Spinal cord (tissue), 10 donors: ENCODE measurements around the gene ZNF516. TPM values are rescaled to one million over a fixed set of nuclear protein-coding genes. Genes with fewer than 3 reads are reported as not detected.

ENCODE experiments used
- DNase-seq, 6 donors: peaks; one replicate each; pipeline versions ENCODE4 v3.0.0 to v3.0.0-alpha.2; 2013 to 2015; ENCODE audit warnings: low spot score in 6 of 6, low read depth in 4 of 6
- H3K27ac ChIP-seq: one replicate; pipeline ENCODE4 v1.5.1; 2013; ENCODE audit warnings: low read depth, low read length, control low read depth
- H3K27me3 ChIP-seq: one replicate; pipeline ENCODE4 v1.6.1; 2013; ENCODE audit warnings: low read length; ENCODE audit not compliant: control insufficient read depth, insufficient read depth
- H3K36me3 ChIP-seq: one replicate; pipeline ENCODE4 v1.6.1; 2013; ENCODE audit warnings: low read length; ENCODE audit not compliant: control insufficient read depth, insufficient read depth
- H3K4me1 ChIP-seq: one replicate; pipeline ENCODE4 v1.6.1; 2013; ENCODE audit warnings: low read length; ENCODE audit not compliant: control insufficient read depth, insufficient read depth
- H3K4me3 ChIP-seq: one replicate; pipeline ENCODE4 v1.5.1; 2013; ENCODE audit warnings: low read depth, low read length, control low read depth
- H3K9me3 ChIP-seq: one replicate; pipeline ENCODE4 v1.6.1; 2013; ENCODE audit warnings: low read length; ENCODE audit not compliant: control insufficient read depth, insufficient read depth
- WGBS: methylation state at CpG from one replicate; pipeline ENCODE4 v1.1.5; 2013; ENCODE audit warnings: missing lambda C conversion rate; ENCODE audit not compliant: insufficient coverage; 5-methylcytosine and 5-hydroxymethylcytosine counted together
- polyA plus RNA-seq, 2 donors: library from polyadenylated mRNA; unstranded; fragments of 120-200 nt; gene quantifications; one replicate each; pipeline ENCODE4 v1.2.1, GENCODE V29; 2013; ENCODE audit not compliant: insufficient read length in 2 of 2
- total RNA-seq, 2 donors: library from RNA; depleted of rRNA in 1 of 2; stranded (reverse); fragments of 120-200 nt in 1 of 2; fragments of >200 nt in 1 of 2; gene quantifications; one replicate each; pipeline versions ENCODE4 v1.2.3 to v1.2.4, GENCODE V29; 2013 to 2014
- donor health status: healthy.

The ZNF516 gene
- total and polyA plus RNA-seq, 4 donors, result 25.1 to 33.8 (median 28.0) TPM

DNA sequence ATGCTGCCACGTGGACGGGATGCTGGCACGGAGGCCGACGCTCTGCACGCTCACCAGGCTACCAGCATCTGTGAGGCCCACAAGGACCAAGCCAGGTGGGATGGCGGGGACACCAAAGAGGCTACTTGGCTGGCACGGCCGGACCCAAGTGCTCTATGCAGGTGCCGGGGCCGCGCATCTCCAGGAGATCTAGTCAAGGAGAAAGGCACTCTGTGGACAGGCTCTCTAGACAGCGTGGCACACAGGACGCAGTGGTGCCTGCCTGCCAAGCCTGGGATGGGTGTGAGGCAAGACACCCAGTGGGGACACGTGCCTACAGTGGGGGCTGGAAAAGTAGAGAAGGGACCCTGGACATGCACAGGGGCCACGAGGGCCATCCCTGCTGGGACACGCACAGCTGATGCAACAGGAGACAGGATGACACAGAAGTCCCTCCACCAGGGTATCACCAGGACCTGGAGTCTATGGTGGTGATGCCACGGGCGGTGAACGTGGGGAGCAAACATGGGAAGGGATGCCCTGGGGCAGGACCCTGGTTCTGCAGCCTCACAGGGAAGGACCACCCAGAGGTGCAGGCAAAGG lies 28.5 kb downstream of the ZNF516 start:
- peaks cover 26% of the 10 kb centered on the region for H3K36me3 ChIP-seq
- H3K27ac ChIP-seq, result no peak overlapping the region
- H3K4me1 ChIP-seq, result peaks cover 25% of the 10 kb centered on the region
- WGBS, result 95% methylated on average over 20 of the region's 20 CpGs
- H3K9me3 ChIP-seq, result no peaks in the 10 kb centered on the region
- H3K4me3 ChIP-seq, result no peak overlapping the region
- DNase-seq, result no peak
- no peaks in the 10 kb centered on the region for H3K27me3 ChIP-seq

DNA sequence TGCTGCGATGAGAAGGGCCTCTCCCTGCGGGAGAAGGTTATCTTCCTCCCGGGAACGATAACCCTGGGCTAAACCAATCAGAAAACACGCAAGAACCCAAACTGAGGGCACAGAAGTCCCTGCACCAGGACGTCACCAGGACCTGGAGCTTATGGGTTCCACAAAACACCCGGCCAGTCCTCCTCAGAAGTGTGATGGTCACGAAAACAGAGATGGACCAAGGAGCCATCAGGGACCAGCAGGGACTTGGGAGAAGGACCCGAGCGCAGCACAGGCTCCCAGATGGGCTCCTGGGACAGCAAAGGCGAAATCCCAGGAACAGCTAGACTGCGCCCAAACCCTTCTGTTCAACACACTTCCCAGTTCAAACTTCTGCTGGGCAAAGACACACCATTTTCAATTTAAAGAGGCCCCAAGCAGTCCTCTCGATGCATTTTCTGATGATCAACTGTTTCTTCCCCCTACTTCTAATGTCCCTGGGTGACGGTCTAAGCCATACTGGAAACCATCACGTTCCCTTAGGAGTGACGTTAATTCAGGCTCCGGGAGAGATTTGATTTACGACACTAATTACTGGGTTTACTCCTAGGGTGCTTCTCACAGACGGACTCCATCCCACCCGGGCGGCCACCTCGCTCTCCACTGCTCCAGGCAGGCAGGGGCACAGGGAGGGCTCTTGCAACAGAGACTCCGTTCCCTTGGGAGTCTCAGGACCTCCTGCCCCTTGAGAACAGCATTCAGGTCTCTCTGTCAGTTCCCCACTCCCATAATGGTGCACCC lies 29.2 kb downstream of the ZNF516 start:
- no peak for DNase-seq
- H3K27ac ChIP-seq, result no peak overlapping the region
- H3K36me3 ChIP-seq, result peaks cover 28% of the 10 kb centered on the region
- H3K4me1 ChIP-seq, result peaks cover 31% of the 10 kb centered on the region
- H3K4me3 ChIP-seq, result no peak overlapping the region
- WGBS, result 80% methylated on average over 23 of the region's 23 CpGs
- H3K9me3 ChIP-seq, result no peaks in the 10 kb centered on the region
- H3K27me3 ChIP-seq, result no peaks in the 10 kb centered on the region

DNA sequence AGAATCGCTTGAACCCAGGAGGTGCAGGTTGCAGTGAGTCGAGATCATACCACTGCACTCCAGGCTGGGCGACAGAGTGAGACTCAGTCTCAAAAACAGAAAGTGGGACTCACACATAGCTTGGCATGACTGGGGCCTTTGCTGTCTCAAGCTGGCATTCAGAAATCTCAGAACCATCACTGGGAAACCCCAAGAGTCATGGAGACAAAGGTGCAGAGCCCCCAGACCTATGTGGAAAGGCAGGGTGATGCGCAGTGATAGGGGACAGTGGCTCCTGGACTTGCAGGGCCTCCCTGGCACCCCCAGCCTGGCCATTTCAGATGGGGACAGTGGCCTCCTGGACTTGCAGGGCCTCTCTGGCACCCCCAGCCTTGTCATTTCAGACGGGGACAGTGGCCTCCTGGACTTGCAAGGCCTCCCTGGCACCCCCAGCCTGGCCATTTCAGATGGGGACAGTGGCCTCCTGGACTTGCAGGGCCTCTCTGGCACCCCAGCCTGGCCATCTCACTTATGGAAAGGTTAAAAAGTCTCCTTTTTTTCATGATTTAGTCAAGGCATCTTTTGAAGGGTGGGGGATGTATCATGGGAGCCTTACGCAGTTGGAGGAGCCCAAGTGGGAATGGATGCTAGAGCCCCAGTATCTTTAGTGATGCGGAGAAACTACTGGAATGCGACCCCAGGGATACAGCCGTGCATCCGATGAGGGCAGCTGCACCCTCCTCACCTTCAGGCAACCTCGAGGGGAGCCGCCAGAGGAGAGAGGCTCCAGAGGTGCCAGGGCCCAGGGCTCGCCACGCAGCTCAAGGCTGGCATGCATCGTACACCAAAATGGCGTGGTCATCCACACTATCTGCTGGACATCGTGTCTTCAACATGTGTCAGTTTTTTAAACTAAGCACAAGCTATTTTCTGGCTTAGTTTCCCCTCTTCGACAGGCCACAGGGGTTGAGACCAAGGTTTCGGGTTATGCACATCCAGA lies 30.5 kb downstream of the ZNF516 start:
- no peak overlapping the region for H3K27ac ChIP-seq
- H3K9me3 ChIP-seq, result no peaks in the 10 kb centered on the region
- peaks cover 28% of the 10 kb centered on the region for H3K36me3 ChIP-seq
- no peak for DNase-seq
- H3K4me1 ChIP-seq, result peaks cover 44% of the 10 kb centered on the region
- 96% methylated on average over 19 of the region's 19 CpGs for WGBS
- no peak overlapping the region for H3K4me3 ChIP-seq
- no peaks in the 10 kb centered on the region for H3K27me3 ChIP-seq

DNA sequence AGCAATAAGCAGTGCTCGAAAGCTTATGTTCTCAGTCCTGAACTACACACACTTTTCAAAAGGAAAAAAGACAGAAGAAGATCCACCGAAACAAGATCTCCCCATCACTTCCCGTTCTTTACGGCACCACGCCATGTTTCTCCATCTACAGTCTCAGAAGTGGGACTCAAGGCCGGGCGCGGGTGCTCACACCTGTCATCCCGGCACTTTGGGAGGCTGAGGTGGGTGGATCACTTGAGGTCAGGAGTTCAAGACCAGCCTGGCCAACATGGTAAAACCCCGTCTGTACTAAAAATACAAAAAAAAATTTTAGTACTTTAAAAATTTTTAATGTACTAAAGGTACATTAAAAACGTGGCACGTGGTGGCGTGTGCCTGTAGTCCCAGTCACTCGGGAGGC lies 31.2 kb downstream of the ZNF516 start:
- Histone ChIP-seq H3K36me3 (peaks cover 35% of the 10 kb centered on the region), H3K4me1 (peaks cover 50% of the 10 kb centered on the region), H3K4me3 (no peak overlapping the region), H3K9me3 (no peaks in the 10 kb centered on the region), H3K27ac (no peak overlapping the region), H3K27me3 (no peaks in the 10 kb centered on the region)
- DNase-seq, result no peak
- 93% methylated on average over 7 of the region's 14 CpGs for WGBS

DNA sequence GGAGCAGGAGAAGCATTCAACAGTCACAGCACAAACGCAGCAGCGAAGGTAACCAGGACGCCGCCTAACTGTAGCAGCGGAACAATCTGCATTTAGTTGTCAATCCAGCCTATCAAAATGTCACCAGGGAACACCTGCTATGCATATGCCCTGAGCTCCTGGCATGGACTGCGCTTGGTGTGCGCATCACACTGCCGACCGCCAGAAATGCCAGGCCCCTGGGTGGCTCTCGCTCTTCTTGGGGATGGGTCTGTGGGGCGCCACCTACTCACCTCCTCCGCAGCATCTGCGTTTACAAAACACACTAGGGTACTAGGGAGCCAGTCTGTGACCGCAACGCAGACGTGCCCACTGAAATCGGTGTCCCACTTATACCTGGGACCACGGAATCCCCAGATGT lies 31.7 kb downstream of the ZNF516 start:
- 91% methylated on average over 18 of the region's 18 CpGs for WGBS
- peaks cover 40% of the 10 kb centered on the region for H3K36me3 ChIP-seq
- no peak overlapping the region for H3K4me3 ChIP-seq
- DNase-seq, result no peak
- no peaks in the 10 kb centered on the region for H3K27me3 ChIP-seq
- H3K27ac ChIP-seq, result no peak overlapping the region
- H3K4me1 ChIP-seq, result peaks cover 52% of the 10 kb centered on the region
- no peaks in the 10 kb centered on the region for H3K9me3 ChIP-seq

DNA sequence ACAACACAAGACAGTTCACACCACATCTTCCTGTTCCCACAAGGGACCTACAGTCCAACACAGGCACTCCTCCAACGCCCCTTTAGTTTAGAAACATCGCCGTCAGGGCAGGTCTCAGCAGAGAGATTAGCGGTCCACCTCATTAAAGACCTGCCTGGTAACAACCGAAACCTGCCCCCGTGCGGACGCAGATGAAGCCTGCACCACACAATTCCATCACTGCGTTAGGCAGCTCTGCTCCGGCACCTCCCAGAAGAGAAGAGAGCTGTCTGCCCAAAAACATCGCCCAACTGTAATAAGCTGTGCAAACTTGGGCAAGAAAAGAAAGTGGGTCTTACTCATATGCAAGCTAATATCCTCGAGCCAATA lies 32.7 kb downstream of the ZNF516 start:
- H3K36me3 ChIP-seq, result peaks cover 41% of the 10 kb centered on the region
- no peaks in the 10 kb centered on the region for H3K27me3 ChIP-seq
- H3K4me1 ChIP-seq, result peaks cover 46% of the 10 kb centered on the region
- no peak overlapping the region for H3K4me3 ChIP-seq
- 74% methylated on average over 10 of the region's 12 CpGs for WGBS
- DNase-seq, result no peak
- H3K9me3 ChIP-seq, result no peaks in the 10 kb centered on the region
- H3K27ac ChIP-seq, result no peak overlapping the region

DNA sequence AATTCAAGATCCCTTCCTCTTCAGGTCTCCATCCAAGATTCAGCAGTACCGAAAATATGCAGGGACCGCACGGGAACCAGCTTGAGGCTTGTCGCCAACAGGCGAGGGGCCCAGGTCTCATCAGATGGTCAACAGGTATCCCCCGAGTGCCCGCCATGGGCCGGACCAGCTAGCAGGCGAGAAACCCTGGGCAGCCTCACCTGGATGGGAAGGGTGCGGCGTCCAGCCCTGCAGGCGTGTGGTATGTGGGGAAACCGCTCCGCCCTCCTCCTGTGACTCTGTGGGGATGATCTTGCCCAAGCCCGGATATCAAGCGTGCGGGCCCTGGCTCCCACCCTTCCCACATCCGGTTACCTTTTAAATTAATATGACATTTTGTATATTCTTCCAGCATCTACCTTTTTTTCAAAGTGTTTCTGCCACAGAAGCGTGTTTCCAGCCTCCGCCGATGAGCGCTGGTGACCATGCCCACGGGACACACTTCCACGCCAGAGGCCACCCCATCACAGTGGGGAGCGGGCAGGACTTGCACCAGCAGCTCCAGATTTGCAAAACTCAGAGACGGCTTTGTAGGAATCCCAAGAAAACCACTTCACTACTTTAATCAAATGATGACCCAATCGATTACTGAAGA lies 33.2 kb downstream of the ZNF516 start:
- H3K27ac ChIP-seq, result no peak overlapping the region
- H3K4me3 ChIP-seq, result no peak overlapping the region
- no peaks in the 10 kb centered on the region for H3K9me3 ChIP-seq
- no peak for DNase-seq
- WGBS, result 95% methylated on average over 17 of the region's 27 CpGs
- H3K36me3 ChIP-seq, result peaks cover 40% of the 10 kb centered on the region
- peaks cover 41% of the 10 kb centered on the region for H3K4me1 ChIP-seq
- H3K27me3 ChIP-seq, result no peaks in the 10 kb centered on the region

DNA sequence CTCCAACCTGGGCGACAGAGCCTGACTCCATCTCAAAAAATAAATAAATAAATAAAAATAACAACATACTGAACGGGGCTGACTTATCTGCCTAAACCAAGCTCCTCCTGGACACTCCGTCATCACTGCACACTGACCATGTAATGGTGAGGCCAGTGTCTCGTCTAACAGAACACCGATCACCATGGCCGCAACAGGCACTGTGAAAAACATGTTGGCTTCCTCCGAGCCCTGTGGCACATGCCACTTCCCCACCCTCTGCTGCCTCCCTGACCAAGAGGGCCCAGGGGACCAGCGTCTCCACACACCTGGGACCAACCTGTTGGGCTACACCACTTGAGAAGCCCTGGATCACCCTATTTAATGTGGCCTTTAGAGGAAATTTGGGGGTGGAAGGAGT lies 33.9 kb downstream of the ZNF516 start:
- H3K36me3 ChIP-seq, result peaks cover 34% of the 10 kb centered on the region
- no peak overlapping the region for H3K27ac ChIP-seq
- no peaks in the 10 kb centered on the region for H3K27me3 ChIP-seq
- 76% methylated on average over 6 of the region's 8 CpGs for WGBS
- no peak for DNase-seq
- H3K9me3 ChIP-seq, result no peaks in the 10 kb centered on the region
- H3K4me1 ChIP-seq, result peaks cover 43% of the 10 kb centered on the region
- no peak overlapping the region for H3K4me3 ChIP-seq

DNA sequence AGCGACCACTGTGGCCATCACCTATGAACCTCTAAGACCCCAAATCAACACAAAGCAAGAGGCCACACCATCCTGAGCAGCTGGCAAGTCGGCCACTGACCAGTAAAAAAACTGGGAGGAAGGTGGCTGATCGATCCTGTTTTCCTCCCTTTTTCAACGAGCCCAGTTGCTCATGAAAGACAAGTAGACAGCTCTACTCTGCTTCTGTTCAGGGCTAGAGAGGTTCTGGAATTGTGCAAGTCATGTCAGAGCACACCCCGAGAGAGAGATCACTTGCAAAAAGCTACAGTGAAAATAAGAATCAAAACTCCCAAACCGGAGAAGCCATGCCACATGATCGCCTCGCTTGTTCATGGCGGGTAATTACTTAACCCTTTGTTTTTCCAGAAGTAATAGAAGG lies 34.6 kb downstream of the ZNF516 start:
- no peaks in the 10 kb centered on the region for H3K27me3 ChIP-seq
- peaks cover 40% of the 10 kb centered on the region for H3K4me1 ChIP-seq
- WGBS, result 64% methylated on average over 8 of the region's 9 CpGs
- no peak overlapping the region for H3K27ac ChIP-seq
- no peaks in the 10 kb centered on the region for H3K9me3 ChIP-seq
- H3K36me3 ChIP-seq, result peaks cover 34% of the 10 kb centered on the region
- no peak overlapping the region for H3K4me3 ChIP-seq
- no peak for DNase-seq
